GM13977 (cell line): Measurements from ENCODE around the gene CCDC9.

ENCODE experiments used
- DNase-seq: peaks from one replicate; pipeline ENCODE4 v3.0.0; 2012; ENCODE audit warnings: low spot score
- in situ Hi-C: fragments of 300-500 bp; cut with MboI; formaldehyde crosslinking; loops from one replicate; pipeline ENCODE4 v1.12.0; 2022; ENCODE audit warnings: low sequenced_read_pairs, low pct_unique_long_range_greater_than_20kb, mixed read lengths, inconsistent platforms; ENCODE audit not compliant: unreplicated experiment
- TF ChIP-seq, protein P1 (sequence below): IDR thresholded peaks from 2 replicates; pipeline ENCODE4 v1.5.1; 2012; ENCODE audit warnings: mild to moderate bottlenecking, control low read depth; ENCODE audit not compliant: insufficient read depth; ENCODE audit errors: extremely low read depth, missing control alignments

The CCDC9 gene

DNA sequence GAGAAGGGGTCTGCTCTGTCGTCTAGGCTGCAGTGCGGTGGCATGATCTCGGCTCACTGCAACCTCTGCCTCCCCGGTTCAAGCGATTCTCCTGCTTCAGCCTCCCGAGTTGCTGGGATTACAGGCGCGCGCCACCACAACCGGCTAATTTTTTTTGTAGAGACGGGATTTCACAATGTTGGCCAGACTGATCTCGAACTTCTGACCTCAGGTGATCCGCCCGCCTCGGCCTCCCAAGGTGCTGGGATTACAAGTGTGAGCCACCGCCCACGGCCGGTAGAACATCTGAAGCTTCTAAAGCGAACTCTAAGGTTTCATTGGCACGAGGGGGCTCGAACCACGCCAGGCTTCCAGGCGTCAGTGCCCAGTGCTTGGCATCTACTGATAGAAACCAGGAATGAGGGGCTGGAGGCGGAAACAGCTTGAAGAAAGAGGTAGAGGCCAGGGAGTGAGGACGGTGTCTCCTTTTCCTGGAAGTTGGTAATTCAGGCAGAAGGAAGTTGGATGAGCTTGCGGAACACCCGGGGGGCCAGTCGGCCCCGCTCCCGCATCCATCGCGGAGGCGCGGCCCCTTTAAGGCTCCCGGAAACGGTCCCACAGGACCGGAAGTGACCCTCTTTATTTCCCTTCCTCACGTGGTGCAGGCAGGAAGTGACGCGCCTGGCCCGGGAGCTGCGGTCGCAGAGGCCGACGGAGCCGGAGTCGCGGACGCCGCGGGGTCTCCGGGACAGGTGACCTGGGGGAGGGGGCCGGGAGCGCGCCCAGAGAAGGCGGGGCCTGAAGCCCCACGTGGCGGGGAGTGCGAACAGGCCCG, at the start of gene CCDC9:
Gene CCDC9, plus strand, starts transcription at position 647 of the 814 bp plus-strand sequence. CDS start 1,876 bp downstream, outside the sequence.
- TF ChIP-seq, protein P1, sequence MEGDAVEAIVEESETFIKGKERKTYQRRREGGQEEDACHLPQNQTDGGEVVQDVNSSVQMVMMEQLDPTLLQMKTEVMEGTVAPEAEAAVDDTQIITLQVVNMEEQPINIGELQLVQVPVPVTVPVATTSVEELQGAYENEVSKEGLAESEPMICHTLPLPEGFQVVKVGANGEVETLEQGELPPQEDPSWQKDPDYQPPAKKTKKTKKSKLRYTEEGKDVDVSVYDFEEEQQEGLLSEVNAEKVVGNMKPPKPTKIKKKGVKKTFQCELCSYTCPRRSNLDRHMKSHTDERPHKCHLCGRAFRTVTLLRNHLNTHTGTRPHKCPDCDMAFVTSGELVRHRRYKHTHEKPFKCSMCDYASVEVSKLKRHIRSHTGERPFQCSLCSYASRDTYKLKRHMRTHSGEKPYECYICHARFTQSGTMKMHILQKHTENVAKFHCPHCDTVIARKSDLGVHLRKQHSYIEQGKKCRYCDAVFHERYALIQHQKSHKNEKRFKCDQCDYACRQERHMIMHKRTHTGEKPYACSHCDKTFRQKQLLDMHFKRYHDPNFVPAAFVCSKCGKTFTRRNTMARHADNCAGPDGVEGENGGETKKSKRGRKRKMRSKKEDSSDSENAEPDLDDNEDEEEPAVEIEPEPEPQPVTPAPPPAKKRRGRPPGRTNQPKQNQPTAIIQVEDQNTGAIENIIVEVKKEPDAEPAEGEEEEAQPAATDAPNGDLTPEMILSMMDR = no peak
- no peak for DNase-seq
- in situ Hi-C loops = no loop called here

DNA sequence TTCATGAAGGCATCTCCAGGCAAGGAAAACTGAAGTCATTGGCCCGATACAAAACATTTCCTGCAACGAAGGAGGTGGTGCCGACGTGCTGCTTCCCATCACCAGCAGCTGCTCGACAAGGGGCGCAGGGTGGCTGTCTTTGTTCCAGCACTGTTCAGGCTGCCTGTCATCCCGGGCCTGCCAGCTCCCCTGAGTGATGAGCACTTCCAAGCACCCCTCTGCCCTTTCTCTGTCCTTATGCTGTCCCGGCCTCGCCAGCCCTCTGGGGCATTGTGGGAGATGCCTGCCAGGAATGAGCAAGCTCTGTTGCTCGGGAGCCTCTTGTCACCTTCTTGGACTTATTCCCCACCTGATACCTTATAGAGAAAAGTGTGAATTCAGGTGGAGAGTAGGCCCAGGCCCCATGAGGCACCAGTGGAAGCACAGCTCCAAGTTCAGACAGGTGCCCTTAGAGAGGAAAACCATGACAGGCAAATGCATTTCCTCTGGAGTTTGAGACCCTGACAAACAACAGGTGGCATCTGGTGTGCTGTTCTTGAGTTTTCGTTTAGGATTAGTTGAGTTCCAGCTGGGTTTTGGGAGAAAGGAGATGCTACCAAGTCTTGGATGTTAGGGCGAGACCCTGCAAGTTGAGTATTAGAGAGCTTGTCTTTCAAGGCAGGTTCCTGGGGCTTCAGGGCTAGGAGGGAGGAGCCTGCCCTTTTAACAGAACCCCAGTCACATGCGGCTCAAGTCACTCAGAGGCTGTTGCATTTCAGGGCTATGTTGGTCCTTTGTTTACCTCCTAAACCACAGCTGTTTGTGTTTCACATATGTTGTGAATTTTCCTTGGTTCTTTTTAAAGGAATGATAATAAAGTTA, 46.8 kb upstream of the CCDC9 start:
- TF ChIP-seq, protein P1 = no peak
- in situ Hi-C loops = no loop called here
- DNase-seq = no peak

DNA sequence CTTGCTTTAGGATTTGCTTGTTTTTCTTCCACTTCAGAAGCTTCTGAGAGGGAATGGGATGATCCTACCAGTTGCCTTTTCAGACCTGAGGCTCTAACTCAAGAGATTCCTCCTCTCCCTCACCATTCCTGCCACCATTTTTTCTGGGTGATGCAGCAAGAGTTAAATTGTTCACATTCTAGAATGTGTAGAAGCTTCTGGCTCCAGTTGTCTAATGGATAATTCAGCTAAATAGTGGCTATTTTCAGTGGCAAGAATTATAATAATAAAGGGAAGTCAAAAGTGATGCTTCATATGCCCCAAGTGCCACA, 46.2 kb upstream of the CCDC9 start:
- DNase-seq = no peak
- TF ChIP-seq, protein P1 = no peak
- in situ Hi-C loops = no loop called here

DNA sequence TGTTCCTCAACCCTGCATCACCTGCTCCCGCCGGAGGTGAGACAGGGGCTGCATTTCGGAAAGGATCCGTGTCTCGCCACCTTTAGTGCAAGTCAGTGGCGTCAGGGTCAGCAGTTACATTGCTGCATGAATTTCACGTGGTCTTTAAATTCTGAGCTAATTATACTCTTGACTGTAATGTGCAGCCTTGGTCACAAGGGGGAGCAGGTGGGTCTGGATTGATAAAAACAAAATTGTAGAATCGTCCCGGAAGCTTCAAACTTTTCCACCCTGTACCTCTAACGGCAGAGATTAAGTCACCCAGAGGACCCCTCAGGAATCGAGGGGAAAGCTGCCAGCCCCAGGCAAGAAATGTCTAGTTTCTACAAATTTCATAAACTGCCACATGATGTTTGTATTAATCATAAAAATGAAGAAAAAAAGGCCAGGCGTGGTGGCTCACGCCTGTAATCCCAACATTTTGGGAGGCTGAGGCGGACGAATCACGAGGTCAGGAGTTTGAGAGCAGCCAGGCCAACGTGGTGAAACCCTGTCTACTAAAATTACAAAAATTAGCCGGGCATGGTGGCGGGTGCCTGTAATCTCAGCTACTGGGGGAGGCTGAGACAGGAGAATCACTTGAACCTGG, 45.5 kb upstream of the CCDC9 start:
- DNase-seq = peak; percentile 79
- in situ Hi-C loops = no loop called here
- TF ChIP-seq, protein P1 = peak; percentile 78

DNA sequence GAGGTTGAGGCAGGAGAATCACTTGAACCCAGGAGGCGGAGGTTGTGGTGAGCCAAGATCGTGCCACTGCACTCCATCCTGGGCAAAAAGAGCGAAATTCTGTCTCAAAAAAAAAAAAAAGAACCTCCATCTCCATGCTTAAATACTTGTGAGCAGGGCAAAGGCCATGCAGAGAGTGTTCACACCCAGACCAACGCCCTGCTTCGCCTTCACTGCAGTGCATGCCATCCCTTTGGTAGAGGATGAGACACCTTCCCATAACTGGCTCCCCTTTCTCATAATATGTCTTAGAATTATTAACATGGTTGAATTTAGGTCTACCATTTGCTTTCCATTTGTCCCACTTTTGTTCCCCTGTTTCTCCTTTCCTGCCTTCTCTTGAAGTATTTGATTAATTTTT, 40.7 kb upstream of the CCDC9 start:
- in situ Hi-C loops = no loop called here
- no peak for DNase-seq
- TF ChIP-seq, protein P1 = no peak

DNA sequence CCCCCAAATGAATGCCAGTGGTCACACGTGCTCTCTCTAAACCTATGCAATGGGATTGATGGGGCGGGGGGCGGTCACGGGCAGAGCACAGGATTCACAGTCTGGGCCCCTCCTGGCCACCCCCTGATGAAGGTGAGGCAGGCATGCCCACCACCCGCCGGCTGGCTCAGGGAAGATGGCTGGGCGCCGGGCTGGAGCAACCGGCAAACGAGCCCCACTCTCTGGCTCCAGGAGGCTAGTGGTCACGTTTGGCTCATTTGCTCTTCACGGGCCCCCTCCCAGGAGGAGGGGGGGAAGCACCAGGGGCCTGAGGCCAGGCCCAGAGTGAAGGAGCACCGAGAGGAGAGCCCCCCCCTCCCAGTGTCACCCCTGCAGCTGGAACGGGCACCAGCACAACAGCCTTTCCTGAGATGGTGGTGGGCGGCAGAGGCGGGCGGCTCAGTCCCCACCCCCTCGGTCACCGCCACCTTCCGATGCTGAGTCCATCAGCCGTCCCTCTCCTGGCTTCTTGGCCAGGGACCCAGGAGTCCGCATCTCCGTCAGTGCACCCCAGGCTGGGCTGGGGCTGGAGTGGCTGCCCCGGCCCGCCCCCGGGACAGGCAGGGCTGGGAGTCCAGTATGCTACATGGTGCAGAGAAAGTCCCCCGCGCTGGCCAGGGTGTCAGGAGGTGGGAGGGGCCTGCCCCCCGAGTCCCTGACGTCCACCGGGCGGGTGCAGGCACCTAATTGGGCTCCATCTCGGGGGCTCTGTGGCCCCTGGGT, 35.1 kb upstream of the CCDC9 start:
- no peak for DNase-seq
- TF ChIP-seq, protein P1 = no peak

More for the DNA sequence above, 35.1 kb upstream of the CCDC9 start:
- in situ Hi-C loops = no loop called here
